ENCODE data around the gene TXNRD2. TPM values are rescaled to one million over a fixed set of nuclear protein-coding genes. Genes with fewer than 3 reads are reported as not detected.

Gene TXNRD2
- total RNA-seq = 21.3 and 21.7 TPM in 2 replicates

- intact Hi-C loops (cut with micrococcal nuclease) = loop anchor here (5.0 kb wide), 1 partner anchor 84 kb away; no protein-coding TSS in a partner anchor
Observed at GRCh38 chr22:19941365-19942082, at the start of gene TXNRD2, which contains the start of gene COMT. TSS of gene TXNRD2 (minus strand) at chr22:19941818. CDS start at chr22:19941803, 15 bp downstream. TSS of gene COMT (plus strand) at chr22:19941772. CDS start at chr22:19962527, 20,755 bp downstream.

GRCh38 chr22:19991395-19991644 lies 49.7 kb upstream of the TXNRD2 start:
- intact Hi-C loops (cut with micrococcal nuclease) = no loop called here

DNA sequence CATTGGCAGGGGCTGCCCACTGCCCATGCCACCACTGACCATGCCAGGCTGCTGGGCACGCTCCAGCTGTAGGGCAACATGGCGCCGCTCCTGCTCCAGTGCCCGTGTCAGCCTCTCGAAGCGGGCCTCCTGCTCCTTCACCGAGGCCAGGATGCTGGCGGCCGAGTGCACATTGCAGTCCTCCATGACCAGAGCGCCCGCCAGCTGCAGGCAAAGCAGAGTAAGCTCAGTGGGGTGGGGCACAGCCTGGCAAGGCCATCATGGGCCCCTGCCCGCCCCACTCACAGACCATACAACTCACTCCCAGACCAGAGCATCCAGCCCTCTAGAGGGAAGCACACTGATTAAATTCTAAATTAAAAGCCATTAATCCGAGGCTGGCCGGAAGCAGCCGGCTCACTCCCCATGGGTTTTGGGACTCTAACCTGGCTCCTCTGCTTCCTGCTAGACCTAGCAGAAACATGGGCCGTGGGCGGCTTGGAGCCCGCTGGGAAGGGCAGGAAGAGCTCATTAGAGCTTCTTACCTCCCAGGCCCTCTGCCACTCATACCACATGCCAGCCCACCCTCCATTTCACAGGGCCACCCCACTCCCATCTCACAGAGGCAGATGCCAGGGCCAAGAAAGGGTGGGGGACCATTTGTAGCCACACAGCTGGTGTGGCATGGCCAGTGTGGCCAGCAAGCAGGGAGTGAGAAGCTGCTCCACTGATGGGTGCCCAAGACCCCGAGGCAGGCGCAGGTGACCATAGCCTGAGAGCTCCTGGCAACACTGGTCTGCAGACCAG lies 49.2 kb upstream of the TXNRD2 start:
- intact Hi-C loops (cut with micrococcal nuclease) = no loop called here

DNA sequence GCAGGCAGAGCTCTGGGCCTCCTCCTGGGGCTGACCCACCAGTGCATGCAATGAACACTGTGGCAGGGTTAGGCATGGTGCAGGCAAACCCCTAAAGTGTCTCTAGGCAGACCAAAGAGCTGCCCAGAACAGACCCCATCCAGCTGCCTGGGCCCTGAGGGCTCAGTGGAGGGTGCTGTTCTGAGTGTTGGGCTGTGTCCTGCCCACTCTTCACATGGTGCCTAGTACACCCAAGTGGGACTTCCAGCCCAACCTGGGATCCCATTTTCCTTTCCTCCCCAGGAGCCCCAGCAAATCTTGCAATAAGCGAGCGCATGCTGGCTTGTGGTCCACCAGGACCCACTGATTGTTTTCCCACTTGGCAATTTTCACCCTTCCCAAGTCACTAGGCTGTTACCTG lies 48.6 kb upstream of the TXNRD2 start:
- intact Hi-C loops (cut with micrococcal nuclease) = no loop called here

GRCh38 chr22:19989725-19990067 lies 48.1 kb upstream of the TXNRD2 start:
- intact Hi-C loops (cut with micrococcal nuclease) = no loop called here

GRCh38 chr22:19988965-19989724 lies 47.5 kb upstream of the TXNRD2 start:
- intact Hi-C loops (cut with micrococcal nuclease) = no loop called here

DNA sequence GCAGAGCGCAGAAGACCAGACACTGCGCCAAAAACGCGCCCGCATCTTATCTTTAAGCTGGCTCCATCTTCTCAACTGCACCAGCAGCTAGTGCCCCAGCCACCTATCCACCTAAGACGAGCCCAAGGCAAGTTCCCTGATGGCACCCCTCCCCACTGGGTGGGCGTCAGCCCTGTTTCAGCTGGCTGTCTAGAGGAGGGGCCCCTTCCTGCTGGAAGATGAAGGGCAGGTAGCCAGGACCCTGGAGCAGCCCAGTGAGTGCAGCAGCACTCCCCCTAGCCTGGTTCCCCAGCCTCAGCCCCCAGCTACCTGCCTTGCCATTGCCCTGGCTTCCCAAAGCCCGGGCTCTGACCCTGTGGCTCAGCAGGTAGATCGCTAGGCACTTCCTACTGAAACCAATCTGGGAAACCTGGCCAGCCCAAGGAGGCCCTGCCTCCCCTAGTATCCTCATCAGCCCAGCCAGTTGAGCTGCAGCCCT lies 46.8 kb upstream of the TXNRD2 start:
- intact Hi-C loops (cut with micrococcal nuclease) = no loop called here

DNA sequence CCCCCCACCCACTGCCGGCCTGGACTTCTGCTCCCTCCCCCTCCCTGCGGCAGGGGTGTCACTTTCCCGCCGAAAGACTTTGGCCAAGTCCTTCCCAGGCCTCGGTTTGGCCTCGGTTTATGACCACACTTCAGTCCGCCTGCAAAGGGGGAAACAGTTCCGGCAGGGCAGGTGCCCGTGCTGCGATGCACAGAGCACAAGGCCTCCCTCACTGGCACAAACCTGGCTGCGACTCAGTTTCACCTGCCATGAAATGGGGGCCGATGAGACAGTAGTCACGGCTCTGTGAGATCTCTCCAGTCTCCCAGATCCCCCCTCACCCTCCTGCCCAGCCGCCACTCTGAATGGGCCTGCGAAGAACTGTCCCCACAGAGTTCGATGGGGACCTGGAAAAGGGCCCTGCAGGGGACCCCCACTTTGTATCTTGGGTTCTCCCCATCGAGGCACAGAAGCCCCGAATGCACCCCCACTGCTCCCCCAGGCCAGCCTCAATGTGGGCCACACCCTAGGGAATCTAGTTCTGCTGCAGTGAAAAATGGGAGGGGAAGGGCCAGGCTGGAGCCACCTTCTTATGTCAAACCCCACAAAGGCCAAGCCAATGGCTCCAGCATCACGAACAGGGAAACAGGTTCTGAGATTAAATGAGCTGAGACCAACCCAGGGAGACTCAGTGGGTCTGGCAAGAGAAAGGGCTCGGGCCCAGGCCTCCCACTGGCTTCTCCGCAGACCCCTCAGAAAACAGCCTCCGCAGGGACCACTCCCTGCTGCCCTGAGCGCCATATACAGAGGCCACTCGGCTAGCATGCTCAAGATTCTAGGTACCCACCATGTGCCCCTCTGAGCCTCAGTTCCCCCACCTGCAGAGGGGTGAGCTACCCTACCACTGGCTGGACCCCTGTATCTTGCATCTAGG lies 46.0 kb upstream of the TXNRD2 start:
- intact Hi-C loops (cut with micrococcal nuclease) = no loop called here

DNA sequence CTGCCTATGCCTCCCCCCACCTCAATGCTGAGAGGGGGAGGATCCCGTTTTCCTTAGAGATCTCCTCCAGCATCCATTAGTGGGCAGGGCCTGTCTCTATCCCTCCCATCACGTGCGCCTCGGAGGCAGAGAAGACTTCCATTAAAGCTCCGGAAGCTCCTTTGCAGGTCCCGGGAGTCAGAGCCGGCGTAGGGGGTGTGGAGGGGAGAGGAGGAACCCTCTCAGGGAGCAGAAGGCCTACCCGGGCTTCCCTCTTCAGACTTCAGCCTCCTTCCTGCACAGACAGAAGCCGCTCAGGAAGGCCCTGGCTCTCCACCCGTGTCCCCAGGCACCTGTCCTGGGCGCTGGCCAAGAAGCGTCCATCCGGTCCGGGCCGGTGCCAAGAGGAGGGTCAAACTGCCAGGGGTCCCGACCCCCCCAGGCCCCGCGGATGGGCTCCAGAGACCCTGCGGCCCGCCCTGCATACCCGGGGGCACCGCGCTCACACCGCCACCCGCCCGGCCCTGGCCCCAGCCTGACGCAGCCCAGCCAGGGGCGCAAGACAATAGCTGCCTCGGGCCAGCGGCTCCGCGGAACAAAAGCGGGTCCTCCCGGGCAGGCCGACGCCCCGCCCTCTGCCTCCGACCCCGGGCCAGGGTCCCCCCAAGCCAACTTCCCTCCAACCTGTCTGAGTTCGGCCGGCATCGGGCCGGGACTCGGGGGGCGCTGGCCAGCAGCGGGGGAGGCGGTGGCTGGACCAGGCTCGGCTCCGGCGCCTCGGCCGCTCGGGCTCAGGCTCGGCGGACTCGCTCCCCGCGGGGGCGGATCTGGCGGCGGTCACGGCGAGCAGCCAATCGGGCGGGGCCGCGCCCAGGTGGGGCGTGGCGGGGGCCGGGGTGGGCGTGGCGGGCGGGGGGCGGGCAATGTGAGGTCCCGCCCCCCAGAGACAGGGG lies 45.1 kb upstream of the TXNRD2 start:
- intact Hi-C loops (cut with micrococcal nuclease) = no loop called here

GRCh38 chr22:19986011-19986409 lies 44.4 kb upstream of the TXNRD2 start:
- intact Hi-C loops (cut with micrococcal nuclease) = no loop called here

GRCh38 chr22:19984851-19985811 lies 43.5 kb upstream of the TXNRD2 start:
- intact Hi-C loops (cut with micrococcal nuclease) = no loop called here

GRCh38 chr22:19984201-19984753 lies 42.7 kb upstream of the TXNRD2 start:
- intact Hi-C loops (cut with micrococcal nuclease) = no loop called here

DNA sequence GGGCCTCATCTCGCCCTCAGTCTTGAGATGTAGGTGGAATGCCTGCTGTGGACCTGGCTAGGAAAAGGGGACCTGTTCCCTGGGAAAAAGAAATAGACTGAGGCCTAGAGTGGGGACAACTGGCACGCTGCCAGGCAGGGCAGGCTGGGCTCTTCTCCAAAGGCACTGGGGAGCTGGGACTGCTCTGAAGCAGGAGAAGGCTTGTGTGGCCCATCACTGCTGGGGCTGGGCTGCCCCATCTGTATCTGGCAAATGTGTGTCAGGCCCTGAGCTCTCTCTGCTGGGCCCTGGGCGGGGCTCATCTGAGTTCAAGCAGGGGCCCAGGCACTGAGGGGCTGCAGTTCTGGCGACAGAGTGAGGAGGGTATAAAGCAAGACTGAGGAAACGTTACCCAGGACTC lies 42.1 kb upstream of the TXNRD2 start:
- intact Hi-C loops (cut with micrococcal nuclease) = no loop called here

DNA sequence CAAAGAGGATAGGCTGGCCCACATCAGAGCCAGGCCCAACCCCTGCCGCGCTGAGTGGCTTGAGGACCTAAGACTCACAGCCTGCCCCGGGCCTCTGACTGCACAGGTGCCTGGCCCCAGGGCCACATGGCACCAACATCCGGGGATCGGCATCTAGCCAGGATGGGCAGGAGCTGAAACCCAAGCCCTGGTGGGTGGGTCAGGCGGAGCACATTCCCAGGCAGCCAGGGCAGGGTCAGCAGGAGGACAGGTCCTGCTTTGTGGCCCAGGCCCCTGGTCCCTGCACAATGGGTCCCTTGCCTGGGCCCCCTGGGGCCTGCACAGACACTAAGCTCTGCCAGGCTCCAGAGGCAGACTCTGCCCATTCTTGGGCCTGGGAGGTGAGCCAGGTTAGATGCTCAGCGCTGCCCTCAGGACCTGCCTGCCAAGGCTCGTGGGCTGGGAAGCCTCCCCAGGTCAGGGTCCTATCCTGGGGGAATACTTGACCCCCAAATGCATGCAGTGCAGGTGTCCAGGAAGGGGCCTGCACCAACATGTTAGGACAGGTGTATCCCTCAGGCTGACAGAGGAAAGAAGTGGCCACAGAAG lies 41.5 kb upstream of the TXNRD2 start:
- intact Hi-C loops (cut with micrococcal nuclease) = no loop called here

GRCh38 chr22:19981961-19982920 lies 40.6 kb upstream of the TXNRD2 start:
- intact Hi-C loops (cut with micrococcal nuclease) = no loop called here

DNA sequence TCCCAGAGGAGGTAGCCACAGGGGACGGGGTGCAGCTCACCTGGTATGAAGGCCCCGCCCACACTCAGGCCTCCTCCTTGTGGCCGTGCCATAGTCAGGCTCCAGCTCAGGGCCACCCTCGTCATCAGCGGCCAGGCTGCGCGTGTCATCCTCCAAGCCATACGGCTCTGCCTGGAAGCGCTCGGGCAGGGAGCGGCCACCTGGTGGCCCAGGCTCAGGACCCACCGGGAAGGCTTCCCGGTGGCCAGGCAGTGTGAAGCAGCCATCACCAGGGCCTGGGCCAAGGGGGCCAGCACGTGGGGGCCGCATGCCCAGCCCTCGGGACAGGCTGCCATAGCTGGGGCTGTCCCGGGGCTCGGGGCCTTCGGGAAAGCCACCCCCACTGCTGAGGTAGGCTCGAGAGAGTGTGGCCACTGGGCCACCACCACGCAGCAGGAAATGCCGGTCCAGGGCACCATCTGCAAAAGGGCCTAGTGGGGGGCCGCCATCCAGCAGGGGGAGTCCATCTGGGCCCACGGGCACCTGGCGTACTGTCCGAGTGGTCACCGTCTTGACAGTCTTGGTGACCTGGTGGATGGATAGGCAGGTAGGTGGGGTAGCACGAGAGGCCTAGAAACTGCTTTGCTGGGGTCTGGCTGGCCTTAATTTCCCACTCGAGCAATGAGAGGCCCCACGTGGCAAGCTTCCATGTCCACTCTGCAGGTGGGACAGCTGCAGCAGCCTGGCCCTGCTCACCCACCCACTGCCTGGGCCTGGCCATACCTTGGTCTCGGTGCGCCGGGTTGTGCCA lies 39.7 kb upstream of the TXNRD2 start:
- intact Hi-C loops (cut with micrococcal nuclease) = no loop called here
